Neural cell (in vitro differentiated cells): ENCODE measurements around the gene CELA2A. TPM values are rescaled to one million over a fixed set of nuclear protein-coding genes. Genes with fewer than 3 reads are reported as not detected.

ENCODE experiments used
- H2AFZ ChIP-seq: fragments of 200-600, 300-800 bp; sonication (generic), shearing (Covaris generic); 2 replicates; pipeline ENCODE4 v1.6.0; 2014; ENCODE audit warnings: low read depth, mild to moderate bottlenecking, antibody characterized with exemption, low read length, moderate library complexity
- H3F3A ChIP-seq: fragments of 200-600 bp; shearing (Covaris generic); 2 replicates; pipeline ENCODE4 v1.6.1; 2016; ENCODE audit warnings: mild to moderate bottlenecking, moderate library complexity, mixed read lengths, antibody characterized with exemption, low read length; ENCODE audit not compliant: insufficient read depth, poor library complexity, severe bottlenecking
- H3K27ac ChIP-seq: fragments of 200-600, 300-800 bp; sonication (generic), shearing (Covaris generic); 2 replicates; pipeline ENCODE4 v1.5.1; 2014; ENCODE audit warnings: mild to moderate bottlenecking, low read length, moderate library complexity
- H3K27me3 ChIP-seq: fragments of 300-800, 200-600 bp; sonication (generic), shearing (Covaris generic); 2 replicates; pipeline ENCODE4 v1.6.0; 2014; ENCODE audit warnings: mild to moderate bottlenecking, low read depth, low read length, moderate library complexity; ENCODE audit not compliant: insufficient read depth
- H3K36me3 ChIP-seq: fragments of 300-800, 200-600 bp; sonication (generic), shearing (Covaris generic); 2 replicates; pipeline ENCODE4 v1.5.1; 2014; ENCODE audit warnings: mild to moderate bottlenecking, antibody characterized with exemption, low read length, moderate library complexity; ENCODE audit not compliant: insufficient read depth
- H3K4me2 ChIP-seq: fragments of 300-800, 200-600 bp; sonication (generic), shearing (Covaris generic); 2 replicates; pipeline ENCODE4 v1.6.0; 2014; ENCODE audit warnings: mild to moderate bottlenecking, low read length
- H3K4me3 ChIP-seq: fragments of 300-800, 200-600 bp; sonication (generic), shearing (Covaris generic); 2 replicates; pipeline ENCODE4 v1.5.1; 2014; ENCODE audit warnings: mild to moderate bottlenecking, low read length, moderate library complexity
- H3K79me2 ChIP-seq: fragments of 200-600 bp; shearing (Covaris generic); replicated peaks from 2 replicates; pipeline ENCODE4 v1.6.0; 2014; ENCODE audit warnings: mild to moderate bottlenecking, low read length, moderate library complexity; ENCODE audit not compliant: insufficient read depth
- H3K9ac ChIP-seq: fragments of 300-800, 200-600 bp; sonication (generic), shearing (Covaris generic); 2 replicates; pipeline ENCODE4 v1.6.1; 2016; ENCODE audit warnings: mild to moderate bottlenecking, low read length, mixed read lengths
- H3K9me2 ChIP-seq: fragments of 200-600 bp; shearing (Covaris generic); 2 replicates; pipeline ENCODE4 v1.6.1; 2016; ENCODE audit warnings: mild to moderate bottlenecking, low read length, mixed read lengths; ENCODE audit not compliant: insufficient read depth
- H3K9me3 ChIP-seq: fragments of 200-600, 300-800 bp; sonication (generic), shearing (Covaris generic); 2 replicates; pipeline ENCODE4 v1.6.1; 2016; ENCODE audit warnings: mild to moderate bottlenecking, mixed run types, low read length, moderate library complexity, mixed read lengths
- H4K20me1 ChIP-seq: fragments of 200-600 bp; shearing (Covaris generic); 2 replicates; pipeline ENCODE4 v1.6.1; 2016; ENCODE audit warnings: mild to moderate bottlenecking, mixed run types; ENCODE audit not compliant: insufficient read depth
- CTCF ChIP-seq: fragments of 450-650 bp; IDR thresholded peaks from 2 replicates; pipeline ENCODE4 v1.5.1; 2014; ENCODE audit warnings: antibody characterized with exemption, mild to moderate bottlenecking, moderate library complexity; ENCODE audit not compliant: poor library complexity, severe bottlenecking
- EP300 ChIP-seq: fragments of 450-650 bp; conservative IDR thresholded peaks from 2 replicates; pipeline ENCODE4 v1.6.1; 2014; ENCODE audit warnings: antibody characterized with exemption, mild to moderate bottlenecking, moderate library complexity; ENCODE audit not compliant: poor library complexity, severe bottlenecking
- EZH2 ChIP-seq: fragments of 200-600, 300-800 bp; shearing (Covaris generic), sonication (generic); IDR thresholded peaks from 2 replicates; pipeline ENCODE4 v1.6.1; 2014; ENCODE audit warnings: antibody characterized with exemption, low read length, borderline replicate concordance, mild to moderate bottlenecking; ENCODE audit not compliant: insufficient read depth, poor library complexity, severe bottlenecking
- MXI1 ChIP-seq: fragments of 450-650 bp; conservative IDR thresholded peaks from 2 replicates; pipeline ENCODE4 v1.6.1; 2014; ENCODE audit warnings: antibody characterized with exemption, mild to moderate bottlenecking; ENCODE audit not compliant: poor library complexity, severe bottlenecking
- POLR2AphosphoS5 ChIP-seq: IDR thresholded peaks from 2 replicates; pipeline ENCODE4 v1.6.1; 2012
- RAD21 ChIP-seq: fragments of 450-650 bp; conservative IDR thresholded peaks from 2 replicates; pipeline ENCODE4 v1.6.1; 2014; ENCODE audit warnings: antibody characterized with exemption, mild to moderate bottlenecking, moderate library complexity
- REST ChIP-seq: IDR thresholded peaks from 2 replicates; pipeline ENCODE4 v1.6.1; 2012; ENCODE audit warnings: borderline replicate concordance
- SMC3 ChIP-seq: fragments of 450-650 bp; conservative IDR thresholded peaks from 2 replicates; pipeline ENCODE4 v1.6.1; 2014; ENCODE audit warnings: antibody characterized with exemption, mild to moderate bottlenecking, moderate library complexity; ENCODE audit not compliant: poor library complexity
- TAF1 ChIP-seq: IDR thresholded peaks from 2 replicates; pipeline ENCODE4 v1.6.1; 2012; ENCODE audit warnings: low read depth
- polyA plus RNA-seq: library from polyadenylated mRNA; depleted of rRNA; stranded (reverse); fragments of >200 nt; gene quantifications from 2 replicates; pipeline ENCODE4 v1.2.3, GENCODE V29; 2014

The CELA2A gene
- polyA plus RNA-seq, 1 donor from 2014 or later: not detected

GRCh38 chr1:15424981-15425380 lies 31.6 kb upstream of the CELA2A start:
- TF ChIP-seq REST: no peak
- TF ChIP-seq RAD21: no peak
- TF ChIP-seq TAF1: no peak
- no peak for TF ChIP-seq MXI1
- TF ChIP-seq SMC3: no peak
- no peak for TF ChIP-seq EP300
- no peak for TF ChIP-seq CTCF
- no peak for TF ChIP-seq POLR2AphosphoS5
- no peak for TF ChIP-seq EZH2
- H3K9me2 ChIP-seq: no peaks in the 10 kb centered on the region
- H4K20me1 ChIP-seq: no peaks in the 10 kb centered on the region
- H3K27me3 ChIP-seq: no peaks in the 10 kb centered on the region
- no peaks in the 10 kb centered on the region for H3K36me3 ChIP-seq
- no peak overlapping the region for H3K4me2 ChIP-seq
- no peak overlapping the region for H3K4me3 ChIP-seq
- H2AFZ ChIP-seq: no peak overlapping the region
- H3K79me2 ChIP-seq: no peaks in the 10 kb centered on the region
- H3K9ac ChIP-seq: no peak overlapping the region
- no peaks in the 10 kb centered on the region for H3K9me3 ChIP-seq
- no peak overlapping the region for H3K27ac ChIP-seq
- H3F3A ChIP-seq: no peaks in the 10 kb centered on the region

- no peaks in the 10 kb centered on the region for H3K36me3 ChIP-seq
- no peak overlapping the region for H2AFZ ChIP-seq
- H3K9ac ChIP-seq: no peak overlapping the region
- H3F3A ChIP-seq: no peaks in the 10 kb centered on the region
- no peak overlapping the region for H3K4me3 ChIP-seq
- H3K79me2 ChIP-seq: no peaks in the 10 kb centered on the region
- H3K4me2 ChIP-seq: no peak overlapping the region
- TF ChIP-seq SMC3 (no peak), CTCF (no peak), EP300 (no peak)
- no peaks in the 10 kb centered on the region for H3K9me3 ChIP-seq
- H3K27ac ChIP-seq: no peak overlapping the region
- no peaks in the 10 kb centered on the region for H4K20me1 ChIP-seq
- H3K9me2 ChIP-seq: no peaks in the 10 kb centered on the region
- H3K27me3 ChIP-seq: no peaks in the 10 kb centered on the region
These were observed 31.0 kb upstream of the CELA2A start for GRCh38 chr1:15425521-15425920.
